Activated T-cell treated with anti-CD3 and anti-CD28 coated beads for 24 hours (primary cell): ENCODE results near the gene SLC29A2.

Source experiments
- DNase-seq: peaks from one replicate; pipeline ENCODE4 v3.0.0-alpha.2; 2020; ENCODE audit warnings: low read depth

Gene SLC29A2

DNA sequence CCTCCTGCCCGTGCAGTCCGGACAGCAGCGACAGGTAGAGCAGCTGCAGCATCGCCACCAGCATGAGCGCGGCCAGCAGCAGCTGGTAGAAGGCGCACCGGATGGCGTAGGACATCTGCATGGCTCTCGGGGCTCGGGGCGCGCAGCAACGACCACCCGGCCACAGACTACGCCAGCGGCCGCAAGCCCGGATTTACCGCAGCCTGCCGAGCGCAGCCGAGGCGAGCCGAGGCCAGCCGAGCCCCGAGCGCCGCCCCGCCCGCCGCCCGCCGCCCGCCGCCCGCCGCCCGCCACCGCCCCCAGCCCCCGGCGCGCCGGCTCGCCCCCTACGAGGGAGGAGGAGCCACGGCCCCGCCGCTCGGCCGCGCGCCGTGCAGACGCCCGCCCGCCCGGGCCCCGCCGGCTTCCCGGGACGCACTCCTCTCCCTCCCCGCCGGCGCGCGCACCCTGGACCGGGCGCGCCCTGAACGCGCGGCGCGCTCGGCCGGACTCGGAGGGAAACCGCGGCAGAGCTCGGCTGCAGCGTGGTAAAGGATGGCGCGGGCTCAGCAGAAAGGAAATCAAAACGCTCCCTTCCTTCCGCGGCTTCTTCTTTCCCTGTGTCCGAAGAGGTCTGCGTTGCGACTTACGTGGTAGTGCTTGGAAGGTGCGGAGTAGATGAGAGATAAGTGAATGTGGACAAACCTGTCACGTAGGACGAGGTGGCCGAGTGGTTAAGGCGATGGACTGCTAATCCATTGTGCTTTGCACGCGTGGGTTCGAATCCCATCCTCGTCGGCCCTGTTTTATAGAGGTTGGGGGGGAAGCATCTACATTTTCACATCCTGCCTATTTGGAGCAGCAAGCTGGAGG, 23.9 kb downstream of the SLC29A2 start, which contains the start of gene B4GAT1:
Gene B4GAT1 (minus strand): TSS at position 205 of the 852 bp plus-strand sequence. CDS start 84 bp downstream, at position 121.
- DNase-seq = peak; percentile 85

- no peak for DNase-seq
These were observed 24.8 kb downstream of the SLC29A2 start for GRCh38 chr11:66346476-66347424.

DNA sequence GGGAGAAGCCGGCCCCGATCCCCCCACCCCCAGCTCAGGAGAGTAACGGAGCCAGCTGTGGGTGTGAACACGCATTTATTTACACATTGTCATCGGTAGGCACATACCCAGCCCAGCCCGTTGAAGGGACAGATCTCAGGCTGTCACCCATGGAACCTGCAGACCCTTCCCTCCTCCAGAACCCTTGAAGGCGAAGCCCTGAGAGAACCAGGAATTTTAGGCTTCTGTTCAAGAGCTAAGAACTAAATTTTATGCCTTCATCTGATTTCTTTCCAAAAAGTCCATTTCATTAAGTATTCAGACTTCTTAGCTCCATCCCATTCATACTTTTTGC, 26.3 kb downstream of the SLC29A2 start:
- DNase-seq = no peak

GRCh38 chr11:66344550-66345315, 26.8 kb downstream of the SLC29A2 start, which contains the start of gene BRMS1:
BRMS1 (minus strand) TSS chr11:66345104; CDS start chr11:66342234, 2,870 bp downstream.
- peak; percentile 93 for DNase-seq

GRCh38 chr11:66343176-66343575, 28.4 kb downstream of the SLC29A2 start:
- DNase-seq = no peak

GRCh38 chr11:66341502-66342126, 29.9 kb downstream of the SLC29A2 start:
- no peak for DNase-seq

GRCh38 chr11:66340596-66341501, 30.7 kb downstream of the SLC29A2 start:
- no peak for DNase-seq

- DNase-seq = no peak
These were observed 31.7 kb downstream of the SLC29A2 start for GRCh38 chr11:66339686-66340483.

- DNase-seq = no peak
These were observed 32.3 kb downstream of the SLC29A2 start for GRCh38 chr11:66339162-66339675.

DNA sequence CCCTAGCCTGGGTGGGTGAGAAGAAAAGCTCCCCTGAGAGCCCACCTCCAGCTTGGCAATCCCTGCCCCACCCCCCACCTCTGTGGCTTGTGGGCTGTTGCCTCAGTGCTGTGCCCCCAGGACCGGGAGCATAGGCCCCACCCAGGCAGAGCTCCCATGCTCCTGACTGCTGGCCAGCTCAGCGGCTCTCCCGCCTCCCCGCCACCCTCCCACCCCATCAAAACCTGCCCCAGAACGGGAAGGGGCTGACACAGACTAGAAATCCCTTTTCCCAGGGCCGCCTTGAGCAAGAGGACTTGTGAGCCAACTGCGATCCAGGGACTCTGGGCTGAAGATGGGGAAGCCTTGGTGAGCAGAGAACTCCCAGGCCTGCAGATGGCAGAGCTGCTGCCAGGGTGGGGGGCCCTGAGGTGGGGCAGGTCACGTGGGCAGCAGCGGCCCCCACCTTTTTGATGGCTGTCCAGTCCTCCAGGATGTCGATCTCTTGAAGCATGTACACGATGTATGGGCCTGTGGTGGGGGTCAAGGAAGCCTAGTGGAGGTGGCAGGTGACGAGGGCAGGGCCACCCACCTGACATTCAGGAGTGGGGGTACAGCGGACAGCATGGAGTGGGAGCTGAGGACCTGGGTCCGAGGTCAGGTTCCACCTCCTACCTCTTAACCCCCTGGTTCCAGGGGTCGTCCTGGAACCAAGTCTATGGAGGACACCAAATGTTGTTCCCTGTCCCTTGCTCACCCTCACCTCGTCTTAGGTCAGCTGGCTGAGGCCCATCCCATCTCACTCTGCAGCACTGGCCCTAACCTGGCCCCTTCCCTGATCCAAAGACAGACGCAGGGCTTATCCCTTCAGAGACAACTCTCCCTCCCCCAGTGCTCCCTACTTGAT, 33.0 kb downstream of the SLC29A2 start:
- no peak for DNase-seq

DNA sequence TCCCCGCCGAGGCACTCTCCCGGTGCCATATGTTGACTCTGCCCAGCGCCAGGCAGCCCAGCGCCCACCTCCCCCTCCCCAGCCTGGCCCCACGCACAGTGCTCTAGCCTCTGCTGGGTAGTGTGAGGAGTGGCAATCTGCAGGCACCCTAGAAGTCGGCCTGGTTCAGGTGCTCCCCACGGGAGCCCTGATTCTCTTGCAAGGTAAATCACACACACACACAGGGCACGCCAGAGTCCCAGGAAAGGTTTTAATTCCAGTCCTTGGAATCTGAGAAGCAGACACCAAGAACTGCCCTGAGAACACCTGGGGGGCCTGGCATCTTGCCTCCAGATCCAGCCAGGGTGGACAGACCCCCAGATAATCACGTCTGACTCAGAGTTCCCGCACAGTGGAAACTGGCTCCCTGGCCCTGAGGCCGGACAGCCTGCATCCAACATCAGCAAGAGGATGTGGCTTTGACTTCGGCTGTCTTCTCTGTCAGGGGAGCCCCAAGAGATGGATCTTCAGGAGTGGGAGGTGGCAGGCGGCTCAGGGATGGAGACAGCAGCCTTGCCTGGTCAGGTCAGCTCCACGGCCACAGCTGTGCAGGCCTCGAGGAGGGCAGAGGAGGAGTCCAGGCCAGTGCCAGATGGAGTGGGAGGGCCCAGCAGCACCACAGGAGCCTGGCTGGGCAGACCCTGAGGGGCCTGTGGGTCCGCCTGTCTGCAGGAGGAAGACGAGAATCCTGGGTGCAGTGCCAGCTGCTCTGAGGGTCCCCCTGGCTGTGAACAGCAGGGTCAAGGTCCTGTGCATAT, 34.3 kb downstream of the SLC29A2 start:
- DNase-seq = no peak

DNA sequence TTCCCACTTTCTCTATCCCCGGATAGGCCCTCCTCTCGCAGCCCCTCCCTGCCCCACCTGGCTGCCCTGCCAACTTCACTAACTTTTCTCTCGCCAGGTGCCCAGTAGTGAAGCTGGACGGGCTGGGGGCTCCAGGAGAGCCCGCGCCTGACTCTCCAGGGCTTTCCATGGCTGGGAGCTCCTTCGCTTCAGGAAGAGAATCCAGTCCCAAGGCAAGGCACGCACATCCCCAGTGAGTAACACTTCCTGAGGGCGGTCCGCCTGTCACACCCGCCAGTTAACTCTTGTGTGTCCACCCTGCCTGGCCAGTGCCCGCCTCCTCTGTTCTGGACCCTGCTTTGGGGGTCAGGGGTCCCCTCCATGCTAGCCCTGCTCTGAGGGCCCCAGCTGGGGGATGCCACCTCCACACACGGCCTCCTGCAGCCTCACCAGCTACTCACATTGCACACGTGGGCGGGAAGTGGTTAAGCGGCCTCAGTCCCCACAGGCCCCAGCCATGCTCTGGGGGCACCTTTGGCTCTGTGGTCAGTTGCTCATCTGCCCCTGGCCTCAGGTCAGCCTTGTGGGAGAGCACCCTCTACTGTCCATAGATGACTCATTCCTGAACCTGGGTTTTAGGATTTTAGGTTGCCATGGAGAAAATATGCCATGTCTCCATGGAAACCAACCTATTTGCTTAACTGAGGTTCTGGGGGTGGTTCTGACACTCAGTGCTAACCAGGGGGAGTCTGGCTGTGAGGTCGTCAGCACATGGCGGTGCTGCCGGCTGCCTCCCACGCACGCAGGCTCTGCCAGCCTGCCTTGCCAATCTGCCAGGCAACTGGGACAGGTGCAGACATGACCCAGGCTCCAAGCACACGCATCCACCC, 35.1 kb downstream of the SLC29A2 start, which contains the start of gene RIN1:
Gene RIN1 (minus strand): TSS at position 201 of the 869 bp plus-strand sequence. CDS start 32 bp downstream, at position 169.
- DNase-seq = peak; percentile 46

GRCh38 chr11:66335531-66336233, 35.9 kb downstream of the SLC29A2 start:
- DNase-seq = no peak

- DNase-seq = no peak
These were observed 36.7 kb downstream of the SLC29A2 start for GRCh38 chr11:66334605-66335442.
